NCI-H1436 treated with DMSO at 0.1 percent for 48 hours (cell line): ENCODE results near the gene FAM241B.

Experiments used
- DNase-seq: peaks from one replicate; lab custom pipeline; 2025; lab: John Stamatoyannopoulos, UW

Gene FAM241B

GRCh38 chr10:69629897-69630650, at the start of gene FAM241B:
Gene FAM241B, plus strand, starts transcription at chr10:69630247. Its CDS starts 1,497 bp downstream, at chr10:69631744.
- DNase-seq, result no peak

- DNase-seq, result no peak
These were observed 49.6 kb upstream of the FAM241B start for GRCh38 chr10:69580435-69580834.

GRCh38 chr10:69583106-69583505, 46.9 kb upstream of the FAM241B start:
- DNase-seq, result no peak

GRCh38 chr10:69584624-69585023, 45.4 kb upstream of the FAM241B start:
- DNase-seq, result no peak

- no peak for DNase-seq
These were observed 41.7 kb upstream of the FAM241B start for GRCh38 chr10:69588358-69588757.

GRCh38 chr10:69600761-69601330, 29.2 kb upstream of the FAM241B start:
- DNase-seq, result no peak

GRCh38 chr10:69609077-69609476, 21.0 kb upstream of the FAM241B start:
- DNase-seq, result no peak

GRCh38 chr10:69612760-69613159, 17.3 kb upstream of the FAM241B start:
- no peak for DNase-seq

- DNase-seq, result no peak
These were observed 15.9 kb upstream of the FAM241B start for GRCh38 chr10:69614130-69614529.

- DNase-seq, result no peak
These were observed 13.7 kb upstream of the FAM241B start for GRCh38 chr10:69616358-69616757.

- no peak for DNase-seq
These were observed 11.3 kb upstream of the FAM241B start for GRCh38 chr10:69618746-69619145.

- no peak for DNase-seq
These were observed 10.4 kb upstream of the FAM241B start for GRCh38 chr10:69619626-69620025.

- DNase-seq, result no peak
These were observed 9.4 kb upstream of the FAM241B start for GRCh38 chr10:69620625-69621024.

GRCh38 chr10:69624245-69624786, 5.7 kb upstream of the FAM241B start:
- DNase-seq, result no peak

GRCh38 chr10:69626826-69627225, 3.2 kb upstream of the FAM241B start:
- DNase-seq, result no peak

GRCh38 chr10:69628891-69629290, 1.2 kb upstream of the FAM241B start:
- no peak for DNase-seq

GRCh38 chr10:69629519-69629896, 539 bp upstream of the FAM241B start:
- no peak for DNase-seq

GRCh38 chr10:69630651-69631400, 779 bp downstream of the FAM241B start:
- no peak for DNase-seq

GRCh38 chr10:69631566-69631965, 1.5 kb downstream of the FAM241B start:
- no peak for DNase-seq

- DNase-seq, result no peak
These were observed 2.6 kb downstream of the FAM241B start for GRCh38 chr10:69632516-69633199.

GRCh38 chr10:69633673-69634635, 3.9 kb downstream of the FAM241B start:
- no peak for DNase-seq
